Measurements from ENCODE around the gene DYNC1H1.

DNA sequence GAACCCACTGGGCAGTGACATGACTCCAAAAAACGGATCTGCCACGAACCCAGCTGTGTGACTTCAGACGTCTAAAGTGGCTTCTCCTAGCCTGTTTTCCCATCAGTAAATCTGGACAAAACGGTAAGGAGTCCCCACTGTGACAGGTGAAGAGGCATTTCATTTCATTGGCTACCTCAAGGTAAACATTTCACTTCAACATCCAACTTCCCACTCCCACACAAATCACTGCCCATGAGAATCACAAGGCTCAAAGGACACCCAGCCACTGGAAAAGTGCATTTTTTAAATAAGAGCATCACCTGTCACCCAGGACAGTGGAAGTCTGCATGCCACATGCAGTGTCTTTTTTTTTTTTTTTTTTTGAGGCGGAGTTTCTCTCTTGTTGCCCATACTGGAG is 94.6 kb downstream of the DYNC1H1 start:
- TF ChIP-seq, protein P1, sequence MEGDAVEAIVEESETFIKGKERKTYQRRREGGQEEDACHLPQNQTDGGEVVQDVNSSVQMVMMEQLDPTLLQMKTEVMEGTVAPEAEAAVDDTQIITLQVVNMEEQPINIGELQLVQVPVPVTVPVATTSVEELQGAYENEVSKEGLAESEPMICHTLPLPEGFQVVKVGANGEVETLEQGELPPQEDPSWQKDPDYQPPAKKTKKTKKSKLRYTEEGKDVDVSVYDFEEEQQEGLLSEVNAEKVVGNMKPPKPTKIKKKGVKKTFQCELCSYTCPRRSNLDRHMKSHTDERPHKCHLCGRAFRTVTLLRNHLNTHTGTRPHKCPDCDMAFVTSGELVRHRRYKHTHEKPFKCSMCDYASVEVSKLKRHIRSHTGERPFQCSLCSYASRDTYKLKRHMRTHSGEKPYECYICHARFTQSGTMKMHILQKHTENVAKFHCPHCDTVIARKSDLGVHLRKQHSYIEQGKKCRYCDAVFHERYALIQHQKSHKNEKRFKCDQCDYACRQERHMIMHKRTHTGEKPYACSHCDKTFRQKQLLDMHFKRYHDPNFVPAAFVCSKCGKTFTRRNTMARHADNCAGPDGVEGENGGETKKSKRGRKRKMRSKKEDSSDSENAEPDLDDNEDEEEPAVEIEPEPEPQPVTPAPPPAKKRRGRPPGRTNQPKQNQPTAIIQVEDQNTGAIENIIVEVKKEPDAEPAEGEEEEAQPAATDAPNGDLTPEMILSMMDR (IDR thresholded peaks at IDR 0.05; ENCODE audit: insufficient read depth, low read depth, low read length): no peak
- TF ChIP-seq EZH2 (IDR thresholded peaks at IDR 0.05; ENCODE audit: insufficient read depth, low read length): no peak

Measured in astrocyte (in vitro differentiated cells and primary cell).